LNCaP clone FGC (cell line): Measurements from ENCODE around the gene TTC16.

ENCODE experiments used
- DNase-seq: peaks from one replicate; pipeline ENCODE4 v3.0.0-alpha.2; 2011; ENCODE audit warnings: low read depth
- H3K4me3 ChIP-seq: 2 replicates; pipeline ENCODE4 v1.5.1; 2011; ENCODE audit warnings: mild to moderate bottlenecking, low read depth, low read length, control low read depth
- TF ChIP-seq, protein P1 (sequence below): IDR thresholded peaks from 2 replicates; pipeline ENCODE4 v1.5.1; 2012; ENCODE audit warnings: mild to moderate bottlenecking; ENCODE audit not compliant: control insufficient read depth, insufficient read depth; ENCODE audit errors: extremely low read depth

The TTC16 gene

DNA sequence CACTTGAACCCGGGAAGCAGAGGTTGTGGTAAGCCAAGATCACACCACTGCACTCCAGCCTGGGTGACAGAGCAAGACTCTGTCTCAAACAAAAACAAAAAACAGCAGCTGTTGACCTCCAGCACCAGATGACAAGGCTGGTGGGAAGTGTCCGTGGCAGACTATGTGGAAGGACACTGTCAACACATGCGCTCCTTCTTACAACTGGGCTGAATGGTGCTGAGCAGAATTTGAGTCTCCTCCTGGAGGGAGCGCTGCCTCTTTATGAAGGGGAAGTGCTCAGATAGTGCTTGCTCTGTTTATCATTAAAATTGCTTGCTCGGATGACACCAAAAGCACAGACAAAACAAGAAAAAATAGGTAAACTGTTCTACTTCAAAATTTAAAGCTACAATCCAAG is 18.3 kb upstream of the TTC16 start:
- TF ChIP-seq, protein P1, sequence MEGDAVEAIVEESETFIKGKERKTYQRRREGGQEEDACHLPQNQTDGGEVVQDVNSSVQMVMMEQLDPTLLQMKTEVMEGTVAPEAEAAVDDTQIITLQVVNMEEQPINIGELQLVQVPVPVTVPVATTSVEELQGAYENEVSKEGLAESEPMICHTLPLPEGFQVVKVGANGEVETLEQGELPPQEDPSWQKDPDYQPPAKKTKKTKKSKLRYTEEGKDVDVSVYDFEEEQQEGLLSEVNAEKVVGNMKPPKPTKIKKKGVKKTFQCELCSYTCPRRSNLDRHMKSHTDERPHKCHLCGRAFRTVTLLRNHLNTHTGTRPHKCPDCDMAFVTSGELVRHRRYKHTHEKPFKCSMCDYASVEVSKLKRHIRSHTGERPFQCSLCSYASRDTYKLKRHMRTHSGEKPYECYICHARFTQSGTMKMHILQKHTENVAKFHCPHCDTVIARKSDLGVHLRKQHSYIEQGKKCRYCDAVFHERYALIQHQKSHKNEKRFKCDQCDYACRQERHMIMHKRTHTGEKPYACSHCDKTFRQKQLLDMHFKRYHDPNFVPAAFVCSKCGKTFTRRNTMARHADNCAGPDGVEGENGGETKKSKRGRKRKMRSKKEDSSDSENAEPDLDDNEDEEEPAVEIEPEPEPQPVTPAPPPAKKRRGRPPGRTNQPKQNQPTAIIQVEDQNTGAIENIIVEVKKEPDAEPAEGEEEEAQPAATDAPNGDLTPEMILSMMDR: no peak
- DNase-seq: no peak
- H3K4me3 ChIP-seq: no peak overlapping the region

DNA sequence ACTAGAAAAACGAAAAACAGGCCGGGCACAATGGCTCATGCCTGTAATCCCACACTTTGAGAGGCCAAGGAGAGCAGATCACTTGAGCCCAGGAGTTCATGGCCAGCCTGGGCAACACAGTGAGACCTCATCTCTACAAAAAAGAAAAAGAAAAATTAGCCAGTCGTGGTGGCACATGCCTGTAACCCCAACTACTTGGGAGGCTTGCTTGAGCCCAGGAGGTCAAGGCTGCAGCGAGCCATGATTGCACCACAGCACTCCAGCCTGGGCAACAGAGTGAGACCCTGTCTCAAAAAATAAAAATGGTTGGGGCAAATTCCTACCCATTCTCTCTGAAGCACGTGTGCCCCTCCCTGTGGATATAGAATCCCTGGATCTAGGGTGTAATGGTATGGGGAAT is 17.5 kb upstream of the TTC16 start:
- TF ChIP-seq, protein P1: no peak
- DNase-seq: no peak
- no peak overlapping the region for H3K4me3 ChIP-seq

DNA sequence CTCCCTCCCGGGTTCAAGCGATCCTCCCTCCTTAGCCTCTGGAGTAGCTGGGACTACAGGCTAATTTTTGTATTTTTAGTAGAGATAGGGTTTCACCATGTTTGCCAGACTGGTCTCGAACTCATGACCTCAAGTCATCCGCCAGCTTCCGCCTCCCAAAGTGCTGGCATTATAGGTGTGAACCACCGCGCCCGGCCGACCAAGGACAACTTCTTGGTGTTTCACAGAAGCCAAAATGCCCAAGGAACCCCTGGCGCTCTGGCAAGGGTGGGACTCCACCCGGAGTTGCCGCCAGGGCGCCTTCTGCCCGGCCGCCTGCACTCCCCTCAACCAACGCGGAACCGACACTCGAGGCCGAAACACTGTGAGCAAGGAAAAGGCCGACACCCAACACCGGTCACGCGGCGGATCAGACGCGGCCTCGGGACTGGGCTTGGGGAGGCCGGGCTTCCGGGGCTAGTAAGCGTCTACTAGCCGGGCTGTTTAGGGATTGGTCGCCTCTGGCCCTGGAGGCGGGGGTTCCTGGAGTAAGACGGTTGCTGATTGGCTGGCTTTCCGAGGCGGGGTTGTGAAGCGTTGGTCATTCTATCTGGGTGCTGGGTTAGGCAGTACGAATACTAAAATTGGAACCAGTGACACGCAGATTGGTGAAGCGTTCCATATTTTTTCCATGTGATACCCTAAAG is 16.8 kb upstream of the TTC16 start:
- DNase-seq: no peak
- no peak overlapping the region for H3K4me3 ChIP-seq
- TF ChIP-seq, protein P1: no peak

DNA sequence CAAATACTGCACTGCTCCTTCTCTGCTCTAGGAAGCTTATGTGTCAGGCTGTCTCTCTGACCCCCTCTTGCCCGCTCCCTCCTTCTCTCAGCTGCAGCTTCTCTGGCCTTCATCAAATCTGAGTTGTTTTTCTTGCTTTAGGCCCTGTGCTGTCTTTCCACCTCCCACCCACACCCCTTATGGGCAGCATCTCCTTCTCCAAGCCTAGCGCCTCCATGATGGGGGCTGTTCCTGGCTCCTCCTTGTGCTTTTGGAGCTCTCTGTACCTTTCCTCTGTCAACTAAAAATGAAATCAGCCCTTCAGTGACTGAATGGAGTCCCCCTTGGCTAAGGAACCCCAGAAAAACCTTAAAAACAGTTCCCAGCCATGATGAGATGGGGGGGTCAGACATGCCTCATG is 15.7 kb upstream of the TTC16 start:
- TF ChIP-seq, protein P1: no peak
- DNase-seq: no peak
- no peak overlapping the region for H3K4me3 ChIP-seq

DNA sequence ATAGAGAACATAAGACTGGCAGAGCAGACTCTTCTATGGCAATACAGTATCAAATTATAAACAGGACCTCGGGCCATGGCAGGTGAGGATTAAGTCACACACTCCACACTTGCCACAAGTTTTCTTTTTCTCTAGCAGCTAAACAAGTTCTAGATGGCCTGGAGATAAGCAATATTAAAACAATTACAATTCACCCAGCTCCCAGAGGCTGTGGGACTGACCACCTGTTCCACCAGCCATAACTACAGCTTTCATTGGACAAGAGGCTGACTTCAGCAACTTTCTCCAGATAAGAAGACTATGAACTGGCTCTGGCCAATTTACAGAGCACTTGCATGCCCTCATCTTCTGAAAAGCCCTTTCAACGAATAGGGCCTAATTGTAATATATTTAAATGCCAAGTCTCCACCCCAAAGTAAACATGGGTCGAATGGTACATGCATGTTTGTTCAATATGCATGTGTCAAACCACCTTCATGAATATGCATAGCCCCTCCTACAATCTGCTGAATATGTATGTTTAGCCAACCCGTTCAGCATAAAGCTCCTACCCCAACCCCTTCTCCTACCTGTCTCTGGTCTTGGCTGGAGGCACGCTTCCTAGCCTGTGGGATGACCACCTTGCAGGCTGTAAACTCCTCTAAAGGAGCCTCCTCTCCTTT is 15.2 kb upstream of the TTC16 start:
- TF ChIP-seq, protein P1: no peak
- no peak overlapping the region for H3K4me3 ChIP-seq
- DNase-seq: peak; percentile 25

DNA sequence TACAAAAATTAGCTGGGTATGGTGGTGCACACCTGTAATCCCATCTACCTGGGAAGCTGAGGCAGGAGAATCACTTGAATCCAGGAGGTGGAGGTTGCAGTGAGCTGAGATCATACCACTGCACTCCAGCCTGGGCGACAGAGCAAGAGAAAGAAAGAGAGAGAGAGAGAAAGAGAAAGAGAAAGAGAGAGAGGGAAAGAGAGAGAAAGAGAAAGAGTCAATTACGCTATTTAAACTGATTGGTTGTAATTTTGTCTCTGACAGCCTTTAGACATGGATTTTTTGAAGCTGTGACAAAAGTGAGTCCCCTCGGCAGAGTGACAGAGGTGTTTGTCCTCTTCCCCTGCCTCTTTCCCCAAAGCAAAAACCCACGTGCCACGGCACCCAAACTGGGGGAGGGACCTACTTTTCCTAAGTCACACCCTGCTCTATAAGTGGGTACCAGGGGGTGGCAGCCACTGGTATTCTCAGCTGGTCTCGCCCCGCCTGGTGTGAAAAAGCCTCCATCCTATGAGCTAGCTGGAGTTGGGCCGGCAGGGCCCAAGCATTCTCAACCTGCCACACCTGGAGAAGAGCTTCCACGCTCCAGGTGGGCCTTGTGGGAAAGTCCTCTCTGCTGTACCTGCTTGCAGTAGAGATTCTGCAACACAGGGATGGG is 12.5 kb upstream of the TTC16 start:
- H3K4me3 ChIP-seq: no peak overlapping the region
- no peak for DNase-seq
- TF ChIP-seq, protein P1: no peak
